Transverse colon (tissue), 4 donors: ENCODE data around the gene WDR37.

Source experiments
- POLR2AphosphoS5 ChIP-seq, 3 donors: sonication (generic); formaldehyde crosslinking; IDR thresholded peaks; one replicate each; pipeline ENCODE4 v1.6.1; 2016; ENCODE audit warnings: antibody characterized with exemption in 3 of 3
- TF ChIP-seq, protein P1 (sequence below), 5 experiments: fragments of 200-600 bp in 3 of 5; fragments of 450-650 bp in 2 of 5; sonication (generic) in 3 of 5; IDR thresholded peaks; 1 replicate in 2 of 5; 2 replicates in 3 of 5; pipeline ENCODE4 v1.5.1; 2016 to 2017; ENCODE audit warnings: antibody characterized with exemption in 5 of 5, inconsistent platforms in 3 of 5, mild to moderate bottlenecking in 2 of 5, moderate library complexity in 1 of 5

DNA sequence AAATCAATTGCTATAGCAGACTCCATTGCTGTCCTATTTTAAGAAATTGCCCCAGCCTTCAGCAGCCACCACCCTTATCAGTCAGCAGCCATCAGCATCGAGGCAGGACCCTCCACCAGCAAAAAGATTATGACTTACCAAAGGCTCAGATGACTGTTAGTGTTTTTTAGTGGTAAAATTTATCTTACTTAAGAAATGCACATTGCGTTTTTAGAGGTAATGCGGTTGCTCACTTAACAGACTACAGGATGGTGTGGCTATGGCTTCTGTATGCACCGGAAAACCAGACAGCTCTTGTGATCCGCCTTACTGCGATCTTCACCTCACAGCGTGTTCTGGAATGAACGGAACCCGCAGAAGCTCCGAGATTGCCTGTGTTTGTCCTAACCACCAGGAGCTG lies 58.1 kb downstream of the WDR37 start:
- no peak for TF ChIP-seq POLR2AphosphoS5 (IDR thresholded peaks at IDR 0.05)
- TF ChIP-seq, protein P1, sequence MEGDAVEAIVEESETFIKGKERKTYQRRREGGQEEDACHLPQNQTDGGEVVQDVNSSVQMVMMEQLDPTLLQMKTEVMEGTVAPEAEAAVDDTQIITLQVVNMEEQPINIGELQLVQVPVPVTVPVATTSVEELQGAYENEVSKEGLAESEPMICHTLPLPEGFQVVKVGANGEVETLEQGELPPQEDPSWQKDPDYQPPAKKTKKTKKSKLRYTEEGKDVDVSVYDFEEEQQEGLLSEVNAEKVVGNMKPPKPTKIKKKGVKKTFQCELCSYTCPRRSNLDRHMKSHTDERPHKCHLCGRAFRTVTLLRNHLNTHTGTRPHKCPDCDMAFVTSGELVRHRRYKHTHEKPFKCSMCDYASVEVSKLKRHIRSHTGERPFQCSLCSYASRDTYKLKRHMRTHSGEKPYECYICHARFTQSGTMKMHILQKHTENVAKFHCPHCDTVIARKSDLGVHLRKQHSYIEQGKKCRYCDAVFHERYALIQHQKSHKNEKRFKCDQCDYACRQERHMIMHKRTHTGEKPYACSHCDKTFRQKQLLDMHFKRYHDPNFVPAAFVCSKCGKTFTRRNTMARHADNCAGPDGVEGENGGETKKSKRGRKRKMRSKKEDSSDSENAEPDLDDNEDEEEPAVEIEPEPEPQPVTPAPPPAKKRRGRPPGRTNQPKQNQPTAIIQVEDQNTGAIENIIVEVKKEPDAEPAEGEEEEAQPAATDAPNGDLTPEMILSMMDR (IDR thresholded peaks at IDR 0.05) = no peak
